K562 (cell line): Measurements from ENCODE around the gene NINL. TPM values are rescaled to one million over a fixed set of nuclear protein-coding genes. Genes with fewer than 3 reads are reported as not detected.
"Not testable (repeated sequence)": the region's sequence is repeated elsewhere in the genome, so short reads cannot be mapped to it uniquely, and the experiment has no call there.

ENCODE experiments used
- ATAC-seq: fragments of 200-7000 bp; cut with Tn5 transposase; 3 replicates; pipeline ENCODE4 v1.9.1; 2020; ENCODE audit warnings: moderate library complexity
- BruUV-seq: library from RNA; stranded (reverse); fragments of 400-500 nt; replicated peaks from 2 replicates; lab custom pipeline; 2021; lab: Mats Ljungman, UMichigan
- CTCF ChIA-PET: fragments of 300-600 bp; formaldehyde crosslinking; extraction: SDS; loops from one replicate; lab custom pipeline; 2021; ENCODE audit warnings: low intra/inter-chr PET ratio; lab: Yijun Ruan, JAX
- POLR2A ChIA-PET: fragments of 300-600, 350-650 bp; sonication (Branson Sonifier 250); formaldehyde crosslinking; extraction: SDS; loops from one replicate; lab custom pipeline; 2021; ENCODE audit warnings: antibody characterized with exemption, inconsistent platforms; lab: Yijun Ruan, JAX
- DNase-seq, 4 experiments: peaks; one replicate each; pipeline versions ENCODE4 v3.0.0 to v3.0.0-alpha.2; 2011 to 2018; ENCODE audit warnings: low spot score in 3 of 4, mixed read lengths in 3 of 4; ENCODE audit errors: extremely low read depth in 1 of 4
- FAIRE-seq: peaks from 2 replicates; lab custom pipeline; 2011; peaks lifted over from hg19 to GRCh38; lab: Jason Lieb, UNC
- H2AFZ ChIP-seq: 2 replicates; pipeline ENCODE4 v1.6.0; 2011; ENCODE audit warnings: low read depth, low read length, control low read depth, inconsistent platforms
- H3K27ac ChIP-seq: fragments of 200-600 bp; 3 replicates; pipeline ENCODE4 v1.8.0; 2011; ENCODE audit warnings: low read depth, mild to moderate bottlenecking, control low read depth, inconsistent platforms, low read length, moderate library complexity, mixed read lengths; ENCODE audit errors: extremely low read depth
- H3K27me3 ChIP-seq, 2 experiments: fragments of 300-600 bp in 1 of 2; 2 replicates in 1 of 2; 3 replicates in 1 of 2; pipeline versions ENCODE4 v1.6.0 to v1.8.0; 2011; ENCODE audit warnings: inconsistent platforms in 2 of 2, low read length in 2 of 2, mild to moderate bottlenecking in 1 of 2, mixed read lengths in 1 of 2, moderate library complexity in 1 of 2; ENCODE audit not compliant: control insufficient read depth in 2 of 2, insufficient read depth in 2 of 2
- H3K36me3 ChIP-seq: fragments of 300-600 bp; 3 replicates; pipeline ENCODE4 v1.8.0; 2011; ENCODE audit warnings: mild to moderate bottlenecking, low read length, inconsistent platforms; ENCODE audit not compliant: control insufficient read depth, insufficient read depth
- H3K4me1 ChIP-seq, 2 experiments: fragments of 200-600 bp in 1 of 2; replicated peaks in 1 of 2; 2 replicates in 1 of 2; 3 replicates in 1 of 2; pipeline versions ENCODE4 v1.5.1 to v1.8.0; 2011; ENCODE audit warnings: inconsistent platforms in 2 of 2, low read length in 2 of 2, mild to moderate bottlenecking in 1 of 2, mixed read lengths in 1 of 2, moderate library complexity in 1 of 2; ENCODE audit not compliant: control insufficient read depth in 2 of 2, insufficient read depth in 2 of 2
- H3K4me2 ChIP-seq: 2 replicates; pipeline ENCODE4 v1.6.1; 2011; ENCODE audit warnings: low read length, control low read depth, inconsistent platforms, mixed read lengths; ENCODE audit not compliant: insufficient read depth
- H3K4me3 ChIP-seq: fragments of 200-600 bp; sonication (generic), shearing (Covaris generic); 2 replicates; pipeline ENCODE4 v1.5.1; 2016; ENCODE audit warnings: control low read depth, inconsistent platforms
- H3K79me2 ChIP-seq: fragments of 200-600 bp; 3 replicates; pipeline ENCODE4 v1.8.0; 2011; ENCODE audit warnings: low read length, inconsistent platforms; ENCODE audit not compliant: control insufficient read depth, insufficient read depth
- H3K9ac ChIP-seq, 2 experiments: 2 replicates each; pipeline versions ENCODE4 v1.6.0 to v1.6.1; 2011; ENCODE audit warnings: low read depth in 2 of 2, low read length in 2 of 2, control low read depth in 1 of 2, inconsistent platforms in 1 of 2, mild to moderate bottlenecking in 1 of 2, mixed read lengths in 1 of 2; ENCODE audit not compliant: insufficient read depth in 1 of 2
- H3K9me1 ChIP-seq: one replicate; pipeline ENCODE4 v1.6.0; 2011; ENCODE audit warnings: inconsistent platforms, mild to moderate bottlenecking, low read length, moderate library complexity; ENCODE audit not compliant: control insufficient read depth, insufficient read depth
- H3K9me3 ChIP-seq: replicated peaks from 2 replicates; pipeline ENCODE4 v1.5.1; 2011; ENCODE audit warnings: low read depth, low read length, inconsistent platforms; ENCODE audit not compliant: control insufficient read depth, insufficient read depth
- H4K20me1 ChIP-seq: replicated peaks from 2 replicates; pipeline ENCODE4 v1.6.1; 2011; ENCODE audit warnings: low read length, inconsistent platforms, mixed read lengths; ENCODE audit not compliant: control insufficient read depth, insufficient read depth
- FOXP1 ChIP-seq: sonication (generic); formaldehyde crosslinking; IDR thresholded peaks from 2 replicates; pipeline ENCODE4 v1.8.0; 2022; ENCODE audit warnings: mild to moderate bottlenecking, missing genetic modification reagents
- RBM14 ChIP-seq: fragments of 200-400 bp; formaldehyde crosslinking; IDR thresholded peaks from 2 replicates; pipeline ENCODE4 v1.6.1; 2018; ENCODE audit warnings: low read depth, mild to moderate bottlenecking, low read length, moderate library complexity, borderline replicate concordance; ENCODE audit not compliant: insufficient read depth
- TGIF2 ChIP-seq: sonication (generic); formaldehyde crosslinking; IDR thresholded peaks from 2 replicates; pipeline ENCODE4 v1.8.1; 2022; ENCODE audit warnings: mild to moderate bottlenecking, missing genetic modification reagents, moderate library complexity
- ZNF324 ChIP-seq: fragments of 250-450 bp; sonication (Bioruptor Pico); IDR thresholded peaks from 2 replicates; pipeline ENCODE4 v1.4.0; 2020; ENCODE audit warnings: mild to moderate bottlenecking
- ZNF511 ChIP-seq: sonication (generic); formaldehyde crosslinking; IDR thresholded peaks from 2 replicates; pipeline ENCODE4 v1.8.0; 2022; ENCODE audit warnings: mild to moderate bottlenecking, missing genetic modification reagents
- ZNF780A ChIP-seq: fragments of 250-450 bp; sonication (Bioruptor Pico); IDR thresholded peaks from 2 replicates; pipeline ENCODE4 v1.5.0; 2021; ENCODE audit warnings: mild to moderate bottlenecking
- WGBS: fragments of 100-300 bp; shearing (Covaris generic); methylation state at CpG from one replicate; pipeline ENCODE4 v1.1.6; 2016; ENCODE audit warnings: low coverage, mixed read lengths; ENCODE audit not compliant: insufficient coverage; ENCODE audit errors: missing lambda C conversion rate; 5-methylcytosine and 5-hydroxymethylcytosine counted together
- in situ Hi-C: fragments of 300-500 bp; cut with MboI; formaldehyde crosslinking; loops from 4 replicates; pipeline ENCODE4 v1.15.0; 2018; ENCODE audit warnings: inconsistent platforms, mixed read lengths
- intact Hi-C: fragments of 100-400 bp; cut with micrococcal nuclease; formaldehyde crosslinking; loops from 2 replicates; pipeline ENCODE4 v1.14.2; 2022
- polyA plus RNA-seq, 8 experiments: library from polyadenylated mRNA; depleted of rRNA in 4 of 8; stranded (reverse) in 5 of 8; unstranded in 3 of 8; fragments of >200 nt; fragmentation: Nextera tagmentation in 2 of 8; fragmentation: Illumina TruSeq in 1 of 8; extraction: Ambion mirVana in 2 of 8; extraction: Trizol in 1 of 8; gene quantifications; 2 replicates each; pipeline versions ENCODE4 v1.2.1 to v1.2.3, GENCODE V29; 2011 to 2014; ENCODE audit warnings: inconsistent platforms in 1 of 8, missing spikeins in 1 of 8
- total RNA-seq, 7 experiments: library from RNA; depleted of rRNA in 6 of 7; stranded (reverse); fragments of >200 nt in 6 of 7; fragmentation: Illumina TruSeq in 2 of 7; extraction: Trizol in 2 of 7; gene quantifications; 2 replicates each; pipeline versions ENCODE4 v1.2.1 to v1.2.3, GENCODE V29; 2011 to 2021; ENCODE audit warnings: low replicate concordance in 1 of 7

NINL gene
- total and polyA plus RNA-seq, 9 of the 15 experiments (the other 6 are each of a cell fraction or from before 2014, with no cell fraction given): 0.03 to 0.22 (median 0.05) TPM; not detected in 5

- H4K20me1 ChIP-seq, FAIRE-seq, CTCF ChIA-PET, DNase-seq, in situ Hi-C loops, POLR2A ChIA-PET, H2AFZ ChIP-seq, intact Hi-C loops, H3K9me3 ChIP-seq, H3K27ac ChIP-seq, H3K4me1 ChIP-seq, ATAC-seq, H3K4me3 ChIP-seq, BruUV-seq, H3K9ac ChIP-seq, H3K4me2 ChIP-seq, H3K36me3 ChIP-seq, H3K9me1 ChIP-seq, H3K79me2 ChIP-seq: not testable (repeated sequence)
- 13% methylated on average over 6 of the region's 7 CpGs for WGBS
- peaks cover 2 to 34% of the 10 kb centered on the region in 2 experiments; a peak in 4 of 5 replicates for H3K27me3 ChIP-seq
These were observed 1.7 kb downstream of the NINL start for GRCh38 chr20:25583607-25584006.

- POLR2A ChIA-PET: interaction anchor here (0.6 kb wide), 1 partner anchor 256 kb away, joined by 3 read pairs; no protein-coding TSS in a partner anchor
- no peak for TF ChIP-seq RBM14
- no peak for TF ChIP-seq ZNF324 (CRISPR knock-in tag)
- TF ChIP-seq ZNF511 (CRISPR knock-in tag): no peak
- no peak for TF ChIP-seq TGIF2 (CRISPR knock-in tag)
- no peak for TF ChIP-seq ZNF780A
- no peak for TF ChIP-seq FOXP1 (CRISPR knock-in tag)
These were observed 4.6 kb downstream of the NINL start for GRCh38 chr20:25580711-25581110.

More at GRCh38 chr20:25580711-25581110, 4.6 kb downstream of the NINL start:
- no peak overlapping the region for H3K9ac ChIP-seq
- H3K4me3 ChIP-seq: no peak overlapping the region
- DNase-seq (no peak), ATAC-seq (no peak), FAIRE-seq (no peak)
- in situ Hi-C loops (no loop called here), intact Hi-C loops (no loop called here)
- H3K79me2 ChIP-seq: no peaks in the 10 kb centered on the region
- H3K36me3 ChIP-seq: no peaks in the 10 kb centered on the region
- CTCF ChIA-PET: no interaction called here
- no peaks in the 10 kb centered on the region for H4K20me1 ChIP-seq
- peaks cover 2 to 32% of the 10 kb centered on the region in 2 experiments; a peak in 3 of 5 replicates for H3K27me3 ChIP-seq
- H2AFZ ChIP-seq: no peak overlapping the region
- no TSS peak for BruUV-seq
- 0% methylated on average over 4 of the region's 4 CpGs for WGBS
- no peak overlapping the region for H3K27ac ChIP-seq
- no peak overlapping the region for H3K4me2 ChIP-seq
- H3K4me1 ChIP-seq: peaks cover 0 to 8% of the 10 kb centered on the region in 2 experiments; a peak in 2 of 5 replicates
- H3K9me3 ChIP-seq: no peaks in the 10 kb centered on the region
- no peaks in the 10 kb centered on the region for H3K9me1 ChIP-seq
